Smooth muscle cell (in vitro differentiated cells): Measurements from ENCODE around the gene MARK2. TPM values are rescaled to one million over a fixed set of nuclear protein-coding genes. Genes with fewer than 3 reads are reported as not detected.

ENCODE experiments used
- DNase-seq: peaks from one replicate; lab custom pipeline; 2025; ENCODE audit not compliant: unreplicated experiment; lab: John Stamatoyannopoulos, UW
- H2AFZ ChIP-seq: fragments of 200-600 bp; sonication (generic); 2 replicates; pipeline ENCODE4 v1.6.0; 2016; ENCODE audit warnings: antibody characterized with exemption, low read depth, mild to moderate bottlenecking
- H3F3A ChIP-seq: fragments of 200-600 bp; sonication (generic); 2 replicates; pipeline ENCODE4 v1.6.0; 2017; ENCODE audit warnings: antibody characterized with exemption, low read depth
- H3K27ac ChIP-seq: fragments of 200-600 bp; sonication (generic); 2 replicates; pipeline ENCODE4 v1.5.1; 2016; ENCODE audit warnings: low read depth, mild to moderate bottlenecking
- H3K27me3 ChIP-seq: fragments of 200-600 bp; sonication (generic); 2 replicates; pipeline ENCODE4 v1.6.1; 2016; ENCODE audit warnings: low read depth, mild to moderate bottlenecking
- H3K36me3 ChIP-seq: fragments of 200-600 bp; sonication (generic); 2 replicates; pipeline ENCODE4 v1.5.1; 2016; ENCODE audit warnings: low read depth
- H3K4me1 ChIP-seq: fragments of 200-600 bp; sonication (generic); 2 replicates; pipeline ENCODE4 v1.5.1; 2016; ENCODE audit warnings: low read depth
- H3K4me2 ChIP-seq: fragments of 200-600 bp; sonication (generic); 2 replicates; pipeline ENCODE4 v1.6.0; 2016; ENCODE audit warnings: mild to moderate bottlenecking
- H3K4me3 ChIP-seq: fragments of 200-600 bp; sonication (generic); 2 replicates; pipeline ENCODE4 v1.5.1; 2016; ENCODE audit warnings: mild to moderate bottlenecking
- H3K79me2 ChIP-seq: fragments of 200-600 bp; sonication (generic); 2 replicates; pipeline ENCODE4 v1.6.0; 2016; ENCODE audit warnings: low read depth, mild to moderate bottlenecking
- H3K9ac ChIP-seq: fragments of 200-600 bp; sonication (generic); 2 replicates; pipeline ENCODE4 v1.6.0; 2016; ENCODE audit warnings: low read depth
- H3K9me3 ChIP-seq: fragments of 200-600 bp; sonication (generic); replicated peaks from 2 replicates; pipeline ENCODE4 v1.5.1; 2016; ENCODE audit warnings: low read depth
- H4K20me1 ChIP-seq: fragments of 200-600 bp; sonication (generic); 2 replicates; pipeline ENCODE4 v1.6.0; 2016; ENCODE audit warnings: low read depth
- WGBS: methylation state at CpG from one replicate; pipeline ENCODE4 v1.1.7; 2016; ENCODE audit warnings: low lambda C conversion rate; 5-methylcytosine and 5-hydroxymethylcytosine counted together
- polyA plus RNA-seq: library from polyadenylated mRNA; unstranded; fragments of >200 nt; fragmentation: Nextera tagmentation; extraction: Ambion mirVana; gene quantifications from 2 replicates; pipeline ENCODE4 v1.2.1, GENCODE V29; 2016
- total RNA-seq: library from RNA; depleted of rRNA; stranded (reverse); fragments of >200 nt; gene quantifications from 2 replicates; pipeline ENCODE4 v1.2.3, GENCODE V29; 2014
- TF ChIP-seq, protein P1 (sequence below): fragments of 200-600 bp; sonication (generic); IDR thresholded peaks from 2 replicates; pipeline ENCODE4 v1.5.1; 2017; ENCODE audit warnings: borderline replicate concordance, mild to moderate bottlenecking, antibody characterized with exemption; ENCODE audit not compliant: insufficient read depth, poor library complexity, severe bottlenecking

The MARK2 gene
- total and polyA plus RNA-seq, 2 experiments from 2014 or later: 14.2 to 23.3 TPM

DNA sequence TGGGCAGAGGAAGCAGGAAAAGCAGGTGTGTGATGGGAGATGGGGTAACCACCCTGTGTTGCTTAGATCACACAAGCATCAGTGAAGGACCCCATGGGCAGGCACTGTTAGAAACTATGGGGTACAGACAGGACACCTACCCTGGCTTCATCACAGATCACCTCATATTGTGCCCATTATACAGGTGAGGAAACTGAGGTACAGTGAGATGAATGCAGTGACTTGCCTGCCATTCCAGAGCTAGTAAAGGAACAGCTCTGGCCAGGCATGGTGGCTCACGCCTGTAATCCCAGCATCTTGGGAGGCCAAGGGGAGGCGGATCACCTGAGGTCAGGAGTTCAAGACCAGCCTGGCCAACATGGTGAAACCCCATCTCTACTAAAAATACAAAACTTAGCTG is 5.9 kb upstream of the MARK2 start:
- 89% methylated on average over 2 of the region's 2 CpGs for WGBS
- Histone ChIP-seq H3K9ac (no peak overlapping the region), H3F3A (peaks cover 4% of the 10 kb centered on the region), H4K20me1 (no peaks in the 10 kb centered on the region), H3K9me3 (no peaks in the 10 kb centered on the region), H2AFZ (no peak overlapping the region), H3K36me3 (no peaks in the 10 kb centered on the region), H3K79me2 (no peaks in the 10 kb centered on the region), H3K27me3 (no peaks in the 10 kb centered on the region), H3K27ac (no peak overlapping the region), H3K4me3 (no peak overlapping the region), H3K4me2 (no peak overlapping the region), H3K4me1 (no peaks in the 10 kb centered on the region)
- DNase-seq: no peak
- TF ChIP-seq, protein P1, sequence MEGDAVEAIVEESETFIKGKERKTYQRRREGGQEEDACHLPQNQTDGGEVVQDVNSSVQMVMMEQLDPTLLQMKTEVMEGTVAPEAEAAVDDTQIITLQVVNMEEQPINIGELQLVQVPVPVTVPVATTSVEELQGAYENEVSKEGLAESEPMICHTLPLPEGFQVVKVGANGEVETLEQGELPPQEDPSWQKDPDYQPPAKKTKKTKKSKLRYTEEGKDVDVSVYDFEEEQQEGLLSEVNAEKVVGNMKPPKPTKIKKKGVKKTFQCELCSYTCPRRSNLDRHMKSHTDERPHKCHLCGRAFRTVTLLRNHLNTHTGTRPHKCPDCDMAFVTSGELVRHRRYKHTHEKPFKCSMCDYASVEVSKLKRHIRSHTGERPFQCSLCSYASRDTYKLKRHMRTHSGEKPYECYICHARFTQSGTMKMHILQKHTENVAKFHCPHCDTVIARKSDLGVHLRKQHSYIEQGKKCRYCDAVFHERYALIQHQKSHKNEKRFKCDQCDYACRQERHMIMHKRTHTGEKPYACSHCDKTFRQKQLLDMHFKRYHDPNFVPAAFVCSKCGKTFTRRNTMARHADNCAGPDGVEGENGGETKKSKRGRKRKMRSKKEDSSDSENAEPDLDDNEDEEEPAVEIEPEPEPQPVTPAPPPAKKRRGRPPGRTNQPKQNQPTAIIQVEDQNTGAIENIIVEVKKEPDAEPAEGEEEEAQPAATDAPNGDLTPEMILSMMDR: no peak

DNA sequence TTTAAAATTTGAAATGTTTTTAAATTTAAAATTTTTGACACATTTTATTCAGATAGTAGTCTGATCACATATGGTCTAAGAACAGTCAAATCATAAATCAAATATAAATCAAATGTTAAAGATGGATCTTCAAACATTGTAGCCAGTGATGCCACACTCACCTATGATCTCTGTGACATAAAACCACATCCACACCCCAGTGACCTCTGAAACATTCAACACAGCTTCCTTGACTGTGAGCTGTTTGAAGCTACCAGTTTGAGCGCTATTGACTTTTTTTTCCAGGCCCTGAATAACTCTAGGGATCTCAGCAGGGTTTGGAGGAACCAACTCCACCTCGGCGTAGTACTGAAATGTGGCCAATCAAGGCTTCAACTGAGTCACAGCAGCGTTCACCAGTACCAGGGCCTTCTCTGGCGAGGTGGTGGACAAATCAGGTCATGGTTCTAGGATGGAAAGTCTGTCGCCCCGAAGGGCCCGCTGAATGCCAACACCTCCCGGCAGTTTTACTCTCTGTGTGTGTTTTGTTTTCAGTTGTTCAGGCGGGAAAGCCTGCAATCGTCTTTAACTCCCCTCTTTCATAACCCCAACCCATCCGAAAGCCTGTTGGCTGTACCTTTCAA is 4.3 kb upstream of the MARK2 start:
- H3K4me2 ChIP-seq: no peak overlapping the region
- no peaks in the 10 kb centered on the region for H3K4me1 ChIP-seq
- peaks cover 4% of the 10 kb centered on the region for H4K20me1 ChIP-seq
- no peak overlapping the region for H2AFZ ChIP-seq
- no peak for DNase-seq
- H3K27ac ChIP-seq: no peak overlapping the region
- WGBS: 91% methylated on average over 12 of the region's 12 CpGs
- H3K9me3 ChIP-seq: no peaks in the 10 kb centered on the region
- no peak overlapping the region for H3K9ac ChIP-seq
- no peaks in the 10 kb centered on the region for H3K36me3 ChIP-seq
- TF ChIP-seq, protein P1: no peak
- H3K79me2 ChIP-seq: peaks cover 5% of the 10 kb centered on the region
- peaks cover 1% of the 10 kb centered on the region for H3F3A ChIP-seq
- no peak overlapping the region for H3K4me3 ChIP-seq
- H3K27me3 ChIP-seq: no peaks in the 10 kb centered on the region

DNA sequence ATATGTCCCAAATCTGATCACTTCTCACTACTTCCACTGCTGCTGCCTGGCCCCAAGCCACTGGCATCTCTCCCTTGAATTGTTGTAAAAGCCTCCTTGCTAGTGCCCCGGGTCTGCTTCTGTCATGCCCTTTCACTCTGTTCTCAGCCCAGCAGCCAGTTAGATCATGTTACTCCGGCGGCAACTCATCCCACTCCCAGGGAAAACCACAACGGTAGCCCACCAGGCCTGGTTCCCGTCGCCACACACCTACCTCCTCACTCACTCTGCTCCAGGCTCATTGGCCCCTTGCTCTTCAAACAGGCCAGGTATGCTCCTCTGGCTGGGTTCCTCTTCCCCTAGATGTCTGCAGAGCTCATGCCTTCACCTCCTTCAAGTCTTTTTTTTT is 3.8 kb upstream of the MARK2 start:
- Histone ChIP-seq H3K4me2 (no peak overlapping the region), H3K9me3 (no peaks in the 10 kb centered on the region), H4K20me1 (peaks cover 9% of the 10 kb centered on the region), H3F3A (no peaks in the 10 kb centered on the region), H2AFZ (no peak overlapping the region), H3K4me1 (peaks cover 1% of the 10 kb centered on the region), H3K27ac (no peak overlapping the region), H3K36me3 (no peaks in the 10 kb centered on the region), H3K79me2 (peaks cover 10% of the 10 kb centered on the region), H3K4me3 (no peak overlapping the region), H3K27me3 (no peaks in the 10 kb centered on the region), H3K9ac (no peak overlapping the region)
- TF ChIP-seq, protein P1: no peak
- no peak for DNase-seq
- WGBS: 69% methylated on average over 6 of the region's 6 CpGs
